Left kidney (tissue), 1 donor: Measurements from ENCODE around the gene GPR143. TPM values are rescaled to one million over a fixed set of nuclear protein-coding genes. Genes with fewer than 3 reads are reported as not detected.

Experiments used
- polyA plus RNA-seq: library from polyadenylated mRNA; unstranded; fragments of 120-200 nt; gene quantifications from one replicate; pipeline ENCODE4 v1.2.1, GENCODE V29; 2013; ENCODE audit not compliant: insufficient read length

The GPR143 gene
- polyA plus RNA-seq, 1 donor = 15.9 TPM

Other genes starting within 250 kb of the GPR143 start
- 16.8 TPM for gene SHROOM2, start 20.6 kb upstream of the GPR143 start, polyA plus RNA-seq
- 0.18 TPM for gene CLDN34, start 201.5 kb upstream of the GPR143 start, polyA plus RNA-seq